ENCODE data around the gene RAD23A.
A peak's percentile ranks its signal among the peaks of the same experiment; 100 is the strongest.

RAD23A gene

GRCh38 chr19:12997967-12998940 lies 52.6 kb downstream of the RAD23A start:
- peak overlapping the region; percentile 39 for H3K27ac ChIP-seq
- no peak for DNase-seq (ENCODE audit: low read depth, low spot score)

GRCh38 chr19:13001166-13001501 lies 55.5 kb downstream of the RAD23A start:
- DNase-seq (ENCODE audit: low read depth, low spot score): no peak
- no peak overlapping the region for H3K27ac ChIP-seq

GRCh38 chr19:13001502-13002165 lies 56.0 kb downstream of the RAD23A start:
- DNase-seq (ENCODE audit: low read depth, low spot score): no peak

GRCh38 chr19:13002166-13002898 lies 56.7 kb downstream of the RAD23A start:
- no peak for DNase-seq (ENCODE audit: low read depth, low spot score)
- H3K27ac ChIP-seq: no peak overlapping the region

More at GRCh38 chr19:13001502-13002165, 56.0 kb downstream of the RAD23A start:
- H3K27ac ChIP-seq: no peak overlapping the region

GRCh38 chr19:13003081-13003480 lies 57.4 kb downstream of the RAD23A start:
- DNase-seq (ENCODE audit: low read depth, low spot score): no peak
- H3K27ac ChIP-seq: no peak overlapping the region

Measured in epithelial cell of prostate (primary cell).